Transverse colon (tissue), 4 donors: ENCODE measurements around the gene KIF20B. TPM values are rescaled to one million over a fixed set of nuclear protein-coding genes. Genes with fewer than 3 reads are reported as not detected.

Experiments
- DNase-seq: peaks from one replicate; pipeline ENCODE4 v3.0.0-alpha.2; 2019
- H3K27ac ChIP-seq, 4 donors: fragments of 200-600 bp; sonication (generic); 2 replicates each; pipeline ENCODE4 v1.5.1; 2016 to 2018; ENCODE audit warnings: inconsistent platforms in 4 of 4
- H3K27me3 ChIP-seq: fragments of 200-600 bp; sonication (generic); 2 replicates; pipeline ENCODE4 v1.5.1; 2017; ENCODE audit warnings: inconsistent platforms
- H3K36me3 ChIP-seq, 4 donors: fragments of 200-600 bp; sonication (generic); 2 replicates each; pipeline ENCODE4 v1.5.1; 2017 to 2019; ENCODE audit warnings: inconsistent platforms in 4 of 4
- H3K4me1 ChIP-seq, 4 donors: fragments of 200-600 bp; sonication (generic); 2 replicates each; pipeline ENCODE4 v1.5.1; 2017 to 2020; ENCODE audit warnings: inconsistent platforms in 4 of 4
- H3K4me3 ChIP-seq, 4 donors: fragments of 200-600 bp; sonication (generic); 1 replicate in 1 of 4; 2 replicates in 3 of 4; pipeline versions ENCODE4 v1.5.1 to v1.6.1; 2017 to 2019; ENCODE audit warnings: inconsistent platforms in 4 of 4
- H3K9me3 ChIP-seq, 2 donors: fragments of 200-600 bp; sonication (generic); 2 replicates each; pipeline ENCODE4 v1.5.1; 2017 to 2019; ENCODE audit warnings: inconsistent platforms in 2 of 2
- EP300 ChIP-seq: sonication (generic); formaldehyde crosslinking; IDR thresholded peaks from one replicate; pipeline ENCODE4 v1.6.1; 2017; ENCODE audit warnings: antibody characterized with exemption, low read depth
- POLR2A ChIP-seq: fragments of 450-650 bp; IDR thresholded peaks from one replicate; pipeline ENCODE4 v1.6.1; 2016; ENCODE audit warnings: antibody characterized with exemption, mild to moderate bottlenecking, moderate library complexity
- POLR2AphosphoS5 ChIP-seq, 3 donors: sonication (generic); formaldehyde crosslinking; IDR thresholded peaks; one replicate each; pipeline ENCODE4 v1.6.1; 2016; ENCODE audit warnings: antibody characterized with exemption in 3 of 3
- WGBS, 2 donors: methylation state at CpG; one replicate each; pipeline ENCODE4 v1.1.5; 2018; ENCODE audit warnings: low coverage in 1 of 2; 5-methylcytosine and 5-hydroxymethylcytosine counted together
- in situ Hi-C, 4 donors: fragments of 200-750 bp; cut with MboI; loops; one replicate each; pipeline versions ENCODE4 v1.15.0 to v1.15.1; 2017; ENCODE audit warnings: low sequenced_read_pairs in 3 of 4, low pct_ligation_motif_present in 1 of 4, low pct_unique_long_range_greater_than_20kb in 1 of 4
- intact Hi-C: fragments of 100-400 bp; cut with DNase I; formaldehyde crosslinking; loops from one replicate; pipeline ENCODE4 v1.15.1; 2023; ENCODE audit warnings: low total_unique reads
- total RNA-seq, 4 donors: library from RNA; depleted of rRNA; stranded (reverse); fragments of >200 nt; gene quantifications; one replicate each; pipeline ENCODE4 v1.1.0, GENCODE V29; 2016
- TF ChIP-seq, protein P1 (sequence below), 5 experiments: fragments of 200-600 bp in 3 of 5; fragments of 450-650 bp in 2 of 5; sonication (generic) in 3 of 5; IDR thresholded peaks; 1 replicate in 2 of 5; 2 replicates in 3 of 5; pipeline ENCODE4 v1.5.1; 2016 to 2017; ENCODE audit warnings: antibody characterized with exemption in 5 of 5, inconsistent platforms in 3 of 5, mild to moderate bottlenecking in 2 of 5, moderate library complexity in 1 of 5

Gene KIF20B
- total RNA-seq, 4 donors from 2014 or later = 0.37 to 3.3 (median 2.5) TPM

DNA sequence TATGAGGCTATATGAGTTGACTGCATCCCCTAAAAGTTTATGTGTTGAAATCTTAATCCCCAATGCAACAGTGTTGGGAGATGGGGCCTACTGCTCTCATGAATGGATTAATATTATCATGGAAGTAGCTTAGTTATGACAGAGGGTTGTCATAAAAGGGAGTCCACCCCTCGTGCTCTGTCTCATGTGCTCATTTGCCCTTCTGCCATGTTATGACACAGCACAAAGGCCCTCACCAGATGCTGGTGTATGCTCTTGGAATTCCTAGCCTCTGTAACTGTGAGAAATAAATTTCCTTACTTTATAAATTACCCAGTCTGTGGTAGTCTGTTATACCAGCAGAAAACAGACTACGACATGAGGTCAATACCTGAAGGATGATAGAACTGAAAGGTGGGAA is 38.8 kb upstream of the KIF20B start:
- TF ChIP-seq EP300 = no peak
- no peak for TF ChIP-seq POLR2AphosphoS5 (IDR thresholded peaks at IDR 0.05)
- TF ChIP-seq, protein P1, sequence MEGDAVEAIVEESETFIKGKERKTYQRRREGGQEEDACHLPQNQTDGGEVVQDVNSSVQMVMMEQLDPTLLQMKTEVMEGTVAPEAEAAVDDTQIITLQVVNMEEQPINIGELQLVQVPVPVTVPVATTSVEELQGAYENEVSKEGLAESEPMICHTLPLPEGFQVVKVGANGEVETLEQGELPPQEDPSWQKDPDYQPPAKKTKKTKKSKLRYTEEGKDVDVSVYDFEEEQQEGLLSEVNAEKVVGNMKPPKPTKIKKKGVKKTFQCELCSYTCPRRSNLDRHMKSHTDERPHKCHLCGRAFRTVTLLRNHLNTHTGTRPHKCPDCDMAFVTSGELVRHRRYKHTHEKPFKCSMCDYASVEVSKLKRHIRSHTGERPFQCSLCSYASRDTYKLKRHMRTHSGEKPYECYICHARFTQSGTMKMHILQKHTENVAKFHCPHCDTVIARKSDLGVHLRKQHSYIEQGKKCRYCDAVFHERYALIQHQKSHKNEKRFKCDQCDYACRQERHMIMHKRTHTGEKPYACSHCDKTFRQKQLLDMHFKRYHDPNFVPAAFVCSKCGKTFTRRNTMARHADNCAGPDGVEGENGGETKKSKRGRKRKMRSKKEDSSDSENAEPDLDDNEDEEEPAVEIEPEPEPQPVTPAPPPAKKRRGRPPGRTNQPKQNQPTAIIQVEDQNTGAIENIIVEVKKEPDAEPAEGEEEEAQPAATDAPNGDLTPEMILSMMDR (IDR thresholded peaks at IDR 0.05) = no peak
- no peak for TF ChIP-seq POLR2A
- H3K27ac ChIP-seq = no peak overlapping the region
- 80 to 98% methylated on average over 2 of the region's 2 CpGs for WGBS, 2 donors
- H3K9me3 ChIP-seq = no peaks in the 10 kb centered on the region
- no peaks in the 10 kb centered on the region for H3K27me3 ChIP-seq
- DNase-seq = no peak
- no peaks in the 10 kb centered on the region for H3K36me3 ChIP-seq
- intact Hi-C loops = no loop called here
- in situ Hi-C loops = no loop called here
- peaks cover 0 to 7% (median 3%) of the 10 kb centered on the region in 4 donors for H3K4me1 ChIP-seq
- no peak overlapping the region for H3K4me3 ChIP-seq

DNA sequence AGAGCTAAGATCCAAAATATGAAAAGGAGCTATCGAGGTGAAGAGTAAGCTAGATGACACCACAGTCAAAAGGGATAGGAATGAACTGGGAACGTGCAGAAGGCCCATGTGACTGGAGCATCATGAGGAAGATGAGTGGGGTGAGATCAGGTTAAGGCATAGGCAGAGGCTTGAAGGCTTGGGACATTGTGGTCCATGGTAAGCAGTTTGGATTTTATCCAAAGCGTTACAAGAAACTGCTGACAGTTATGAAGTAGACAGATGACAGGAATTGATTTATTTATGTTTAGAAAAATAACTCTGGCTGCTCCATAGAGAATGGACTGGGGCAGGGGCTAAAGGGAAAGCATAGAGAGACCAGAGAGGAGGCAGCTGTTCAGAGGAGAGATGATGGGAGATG is 38.2 kb upstream of the KIF20B start:
- TF ChIP-seq POLR2AphosphoS5 (IDR thresholded peaks at IDR 0.05) (no peak), POLR2A (no peak), EP300 (no peak)
- TF ChIP-seq, protein P1 (IDR thresholded peaks at IDR 0.05) = no peak
- H3K4me1 ChIP-seq = peaks cover 0 to 11% (median 3%) of the 10 kb centered on the region in 4 donors
- H3K9me3 ChIP-seq = no peaks in the 10 kb centered on the region
- no peak overlapping the region for H3K4me3 ChIP-seq
- in situ Hi-C loops (no loop called here), intact Hi-C loops (no loop called here)
- H3K27ac ChIP-seq = no peak overlapping the region
- 50 to 67% methylated on average over 3 of the region's 3 CpGs for WGBS, 2 donors
- no peaks in the 10 kb centered on the region for H3K36me3 ChIP-seq
- no peak for DNase-seq
- no peaks in the 10 kb centered on the region for H3K27me3 ChIP-seq

DNA sequence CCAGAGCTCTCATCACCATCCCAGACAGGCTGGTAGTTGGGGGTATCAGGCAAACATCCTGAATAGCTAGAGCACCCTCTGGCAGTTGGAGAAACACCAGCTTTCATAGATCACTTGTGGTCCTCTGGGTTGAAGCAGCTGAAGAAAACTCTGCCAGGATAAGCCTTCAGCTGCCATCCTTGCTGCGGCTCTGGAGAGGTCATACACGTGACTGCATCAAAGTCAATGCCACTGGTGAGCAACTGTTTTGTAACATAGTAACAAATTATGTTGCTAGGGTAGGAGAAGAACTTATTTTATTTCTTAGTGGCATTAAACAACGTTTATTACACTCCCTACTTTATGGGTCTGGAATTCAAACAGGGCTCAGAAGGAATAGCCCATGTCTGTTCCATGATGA is 37.2 kb upstream of the KIF20B start:
- peak; percentile 15 for DNase-seq
- H3K4me1 ChIP-seq = peaks cover 0 to 15% (median 3%) of the 10 kb centered on the region in 4 donors
- intact Hi-C loops = no loop called here
- no peaks in the 10 kb centered on the region for H3K9me3 ChIP-seq
- TF ChIP-seq POLR2A (no peak), POLR2AphosphoS5 (IDR thresholded peaks at IDR 0.05) (no peak), EP300 (no peak)
- TF ChIP-seq, protein P1 (IDR thresholded peaks at IDR 0.05) = no peak
- H3K36me3 ChIP-seq = no peaks in the 10 kb centered on the region
- H3K27me3 ChIP-seq = no peaks in the 10 kb centered on the region
- H3K27ac ChIP-seq = no peak overlapping the region
- no peak overlapping the region for H3K4me3 ChIP-seq
- in situ Hi-C loops = no loop called here
- 49% methylated on average over 3 of the region's 3 CpGs; no CpG with 5 or more reads in 1 of the 2 donors for WGBS, 2 donors

DNA sequence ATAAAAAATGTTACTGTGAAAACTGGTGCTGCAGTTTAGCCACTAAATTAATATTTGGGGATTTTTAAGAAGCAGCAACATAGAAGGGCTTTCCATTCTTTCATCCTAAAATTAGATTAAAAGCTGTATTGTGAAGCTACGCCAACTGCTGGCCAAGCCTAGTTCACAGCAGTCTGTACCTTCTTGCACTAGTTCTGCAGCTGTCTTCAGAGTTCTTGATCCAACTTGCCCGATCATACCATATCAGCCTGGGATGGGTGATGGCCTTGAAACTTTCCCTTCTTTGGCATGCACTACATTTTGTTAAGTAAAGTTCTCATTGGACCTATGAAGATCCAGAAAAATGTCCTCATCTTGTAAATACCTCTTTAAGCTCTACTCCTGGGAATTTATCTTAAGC is 36.1 kb upstream of the KIF20B start:
- H3K27ac ChIP-seq = no peak overlapping the region
- H3K36me3 ChIP-seq = no peaks in the 10 kb centered on the region
- no peaks in the 10 kb centered on the region for H3K9me3 ChIP-seq
- WGBS, 2 donors = 80 to 94% methylated on average over 1 to 2 of the region's 2 CpGs
- H3K4me3 ChIP-seq = no peak overlapping the region
- no peak for DNase-seq
- H3K4me1 ChIP-seq = peaks cover 0 to 22% (median 3%) of the 10 kb centered on the region in 4 donors
- intact Hi-C loops (no loop called here), in situ Hi-C loops (no loop called here)
- TF ChIP-seq POLR2AphosphoS5 (IDR thresholded peaks at IDR 0.05) (no peak), POLR2A (no peak), EP300 (no peak)
- TF ChIP-seq, protein P1 (IDR thresholded peaks at IDR 0.05) = no peak
- H3K27me3 ChIP-seq = no peaks in the 10 kb centered on the region
